Common myeloid progenitor, CD34-positive (primary cell): ENCODE data around the gene WHAMM.
A peak's percentile ranks its signal among the peaks of the same experiment; 100 is the strongest.
"Not testable (repeated sequence)": the region's sequence is repeated elsewhere in the genome, so short reads cannot be mapped to it uniquely, and the experiment has no call there.

Experiments
- CTCF ChIA-PET: fragments of 350-600 bp; sonication (Branson Sonifier 250); formaldehyde crosslinking; loops from one replicate; lab custom pipeline; 2021; ENCODE audit warnings: antibody characterized with exemption; lab: Charles Lee
- POLR2A ChIA-PET: fragments of 350-600 bp; sonication (Branson Sonifier 250); formaldehyde crosslinking; loops from one replicate; lab custom pipeline; 2021; ENCODE audit warnings: antibody characterized with exemption; lab: Charles Lee
- DNase-seq, 3 donors: peaks; one replicate each; pipeline versions ENCODE4 v3.0.0 to v3.0.0-alpha.2; 2013
- H3K27ac ChIP-seq, 2 experiments: 1 replicate in 1 of 2; 2 replicates in 1 of 2; pipeline ENCODE4 v1.7.0; 2013; ENCODE audit warnings: inconsistent platforms in 2 of 2, low read length in 2 of 2, mild to moderate bottlenecking in 2 of 2, low read depth in 1 of 2, moderate library complexity in 1 of 2; ENCODE audit not compliant: severe bottlenecking in 2 of 2, insufficient read depth in 1 of 2, poor library complexity in 1 of 2
- H3K27me3 ChIP-seq, 5 experiments: replicated peaks in 2 of 5; 1 replicate in 3 of 5; 2 replicates in 2 of 5; pipeline versions ENCODE4 v1.6.1 to v1.7.0; 2013; ENCODE audit warnings: low read length in 4 of 5, mild to moderate bottlenecking in 2 of 5, moderate library complexity in 2 of 5, inconsistent platforms in 1 of 5; ENCODE audit not compliant: insufficient read depth in 5 of 5, control insufficient read depth in 4 of 5
- H3K36me3 ChIP-seq, 4 experiments: 1 replicate in 2 of 4; 2 replicates in 2 of 4; pipeline versions ENCODE4 v1.6.1 to v1.7.0; 2013; ENCODE audit warnings: low read length in 3 of 4, control low read depth in 1 of 4, mild to moderate bottlenecking in 1 of 4; ENCODE audit not compliant: control insufficient read depth in 4 of 4, insufficient read depth in 4 of 4
- H3K4me1 ChIP-seq, 4 experiments: 1 replicate in 3 of 4; 2 replicates in 1 of 4; pipeline versions ENCODE4 v1.6.1 to v1.7.1; 2013; ENCODE audit warnings: low read length in 3 of 4, mild to moderate bottlenecking in 3 of 4, control low read depth in 1 of 4, inconsistent platforms in 1 of 4, moderate library complexity in 1 of 4; ENCODE audit not compliant: control insufficient read depth in 4 of 4, insufficient read depth in 4 of 4; ENCODE audit errors: control extremely low read depth in 1 of 4
- H3K4me3 ChIP-seq, 7 experiments: 1 replicate in 4 of 7; 2 replicates in 3 of 7; pipeline versions ENCODE4 v1.5.1 to v1.7.0; 2013; ENCODE audit warnings: mild to moderate bottlenecking in 7 of 7, low read length in 6 of 7, moderate library complexity in 6 of 7, inconsistent platforms in 2 of 7, low read depth in 2 of 7, control low read depth in 1 of 7; ENCODE audit not compliant: insufficient read depth in 4 of 7, control insufficient read depth in 1 of 7; ENCODE audit errors: extremely low read depth in 1 of 7
- H3K9me3 ChIP-seq, 5 experiments: 1 replicate in 4 of 5; 2 replicates in 1 of 5; pipeline versions ENCODE4 v1.6.1 to v1.7.1; 2013; ENCODE audit warnings: low read length in 4 of 5, mild to moderate bottlenecking in 2 of 5, inconsistent platforms in 1 of 5, low read depth in 1 of 5, moderate library complexity in 1 of 5; ENCODE audit not compliant: control insufficient read depth in 4 of 5, insufficient read depth in 2 of 5; ENCODE audit errors: control extremely low read depth in 1 of 5
- WGBS: methylation state at CpG from one replicate; pipeline ENCODE4 v1.1.5; 2013; ENCODE audit not compliant: insufficient coverage; 5-methylcytosine and 5-hydroxymethylcytosine counted together

Gene WHAMM

DNA sequence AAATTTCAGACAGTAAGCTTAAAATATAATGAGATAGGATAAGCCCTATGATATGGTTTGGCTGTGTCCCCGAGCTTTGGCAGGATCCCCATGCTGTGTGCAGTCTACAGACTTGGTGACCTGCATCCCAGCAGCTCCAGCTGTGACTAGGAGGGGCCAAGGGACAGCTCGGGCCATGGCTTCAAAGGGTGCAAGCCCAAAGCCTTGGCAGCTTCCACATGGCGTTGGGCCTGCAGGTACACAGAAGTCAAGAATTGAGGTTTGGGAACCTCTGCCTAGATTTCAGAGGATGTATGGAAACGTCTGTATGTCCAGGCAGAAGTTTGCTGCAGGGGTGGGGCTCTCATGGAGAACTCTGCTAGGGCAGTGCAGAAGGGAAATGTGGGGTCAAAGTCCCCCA, 56.2 kb downstream of the WHAMM start:
- H3K27me3 ChIP-seq, DNase-seq, H3K9me3 ChIP-seq, H3K36me3 ChIP-seq, POLR2A ChIA-PET, H3K27ac ChIP-seq, H3K4me3 ChIP-seq: not testable (repeated sequence)
- CTCF ChIA-PET = interaction anchor here (0.6 kb wide), 1 partner anchor 145 kb away, joined by 3 read pairs; no protein-coding TSS in a partner anchor
- peaks cover 3 to 11% (median 7%) of the 10 kb centered on the region in 4 experiments for H3K4me1 ChIP-seq
- WGBS = 97% methylated on average over 4 of the region's 4 CpGs

DNA sequence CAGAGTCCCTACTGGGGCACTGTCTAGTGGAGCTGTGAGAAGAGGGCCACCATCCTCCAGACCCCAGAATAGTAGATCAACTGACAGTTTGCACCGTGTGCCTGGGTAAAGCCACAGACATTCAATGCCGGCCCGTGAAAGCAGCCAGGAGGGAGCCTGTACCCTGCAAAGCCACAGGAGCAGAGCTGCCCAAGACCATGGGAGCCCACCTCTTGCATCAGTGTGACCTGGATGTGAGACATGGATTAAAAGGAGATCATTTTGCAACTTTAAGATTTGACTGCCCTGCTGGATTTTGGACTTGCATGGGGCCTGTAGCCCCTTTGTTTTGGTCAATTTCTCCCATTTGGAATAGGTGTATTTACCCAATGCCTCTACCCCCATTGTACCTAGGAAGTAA, 56.6 kb downstream of the WHAMM start:
- DNase-seq, H3K27me3 ChIP-seq, H3K27ac ChIP-seq, POLR2A ChIA-PET, H3K4me3 ChIP-seq, H3K9me3 ChIP-seq, H3K36me3 ChIP-seq, CTCF ChIA-PET: not testable (repeated sequence)
- peaks cover 4 to 15% (median 11%) of the 10 kb centered on the region in 4 experiments for H3K4me1 ChIP-seq
- 61% methylated on average over 3 of the region's 3 CpGs for WGBS

DNA sequence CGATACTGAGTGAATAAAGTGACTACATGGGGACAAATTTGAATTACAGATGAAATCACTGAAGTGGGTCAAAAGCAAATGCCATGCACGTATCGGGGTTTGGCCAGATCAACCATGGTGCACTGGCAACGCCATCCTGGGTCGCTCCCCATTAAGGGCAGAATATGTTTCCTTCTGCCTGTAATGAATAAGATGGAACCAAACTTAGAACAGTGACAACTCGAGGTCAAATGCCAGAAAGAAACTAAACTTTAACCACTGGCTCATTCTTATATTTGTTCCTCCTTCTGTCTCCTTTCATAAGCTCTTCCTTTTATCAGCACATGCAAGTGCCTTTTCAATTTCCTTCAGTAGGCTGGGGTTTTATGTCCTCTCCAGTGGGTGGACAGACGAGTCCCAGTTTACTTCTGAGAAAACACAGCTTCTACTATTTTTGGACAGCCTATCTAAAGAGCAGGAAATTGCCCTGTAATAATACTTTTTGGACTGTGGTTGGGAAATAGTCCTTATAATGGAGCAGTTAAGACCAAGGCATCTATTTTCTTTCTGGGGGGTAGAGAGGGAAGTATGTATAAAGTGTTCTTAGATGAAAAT, 61.4 kb downstream of the WHAMM start:
- ChIA-PET POLR2A (no interaction called here), CTCF (interaction anchor here (0.7 to 3.5 kb wide), 5 partner anchors 15 to 129 kb away, joined by 3 to 14 read pairs (median 4); partner anchors contain the start of gene RAMAC)
- no peaks in the 10 kb centered on the region for H3K27me3 ChIP-seq
- peak overlapping the region; percentile 67 to 71 for H3K27ac ChIP-seq
- peak overlapping the region in 4 of 7 experiments; percentile 26 to 58 (median 36) for H3K4me3 ChIP-seq
- H3K36me3 ChIP-seq = peaks cover 0 to 4% (median 0%) of the 10 kb centered on the region in 4 experiments
- H3K9me3 ChIP-seq = no peaks in the 10 kb centered on the region
- peaks cover 8 to 39% (median 28%) of the 10 kb centered on the region in 4 experiments for H3K4me1 ChIP-seq
- peak; percentile 37 to 81 (median 68) for DNase-seq
- 50% methylated on average over 5 of the region's 7 CpGs for WGBS

DNA sequence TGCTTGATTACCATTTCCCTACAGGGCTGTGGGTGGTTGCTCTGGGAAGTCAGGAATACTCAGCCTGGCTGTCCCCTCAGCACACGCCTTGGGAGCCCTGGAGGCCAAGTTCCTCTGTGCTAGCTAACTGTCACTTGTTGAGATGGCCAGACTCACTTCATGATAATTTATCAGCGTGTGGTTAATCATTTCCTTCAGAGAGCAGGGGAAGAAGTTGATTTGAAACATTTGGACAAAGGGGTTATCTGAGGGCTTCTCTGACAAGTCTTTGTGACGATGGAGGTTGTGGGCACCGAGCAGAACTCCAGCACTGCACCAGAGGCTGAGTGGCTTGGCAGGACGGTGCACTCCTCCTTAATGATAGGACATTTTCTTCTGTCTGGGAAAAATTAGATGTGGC, 61.9 kb downstream of the WHAMM start:
- CTCF ChIA-PET = interaction anchor here (0.7 to 3.5 kb wide), 6 partner anchors 16 to 129 kb away, joined by 3 to 14 read pairs (median 4); partner anchors contain the start of gene RAMAC
- WGBS = 0% methylated on average over 4 of the region's 5 CpGs
- POLR2A ChIA-PET = no interaction called here

DNA sequence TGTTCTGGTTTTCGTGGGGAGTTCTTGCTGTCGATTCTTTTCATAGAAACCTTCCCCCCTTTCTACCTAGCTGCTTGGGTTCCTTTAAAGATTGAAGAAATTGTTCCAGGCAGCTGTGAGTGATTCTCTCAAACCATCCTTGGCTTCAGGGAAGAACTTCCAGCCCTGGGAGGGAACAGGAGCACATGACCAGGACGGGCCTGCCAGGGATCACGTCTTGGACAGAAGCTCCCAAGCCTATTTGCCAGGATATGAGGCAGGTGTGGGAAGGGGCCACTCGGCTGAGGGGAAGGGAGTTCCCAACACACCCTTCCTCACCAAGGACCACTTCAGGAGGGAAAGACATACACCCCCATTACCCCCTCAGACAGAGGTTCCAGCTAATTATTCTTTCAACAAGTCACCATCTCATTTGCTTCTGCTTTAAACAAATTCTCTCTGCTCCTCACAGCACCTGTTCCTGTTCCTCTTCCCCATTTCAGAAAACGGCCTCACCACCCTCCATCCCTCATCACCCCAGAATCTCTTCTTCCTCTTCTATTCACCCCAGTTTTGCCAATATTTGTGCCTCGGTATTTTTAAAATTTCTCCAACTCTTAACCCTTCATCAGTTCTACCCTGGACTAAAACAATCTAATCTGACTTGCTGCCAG, 62.5 kb downstream of the WHAMM start:
- DNase-seq = peak in 2 of 3 donors; percentile 61 to 66
- H3K36me3 ChIP-seq = peaks cover 0 to 4% (median 0%) of the 10 kb centered on the region in 4 experiments
- ChIA-PET CTCF (interaction anchor here (1.2 to 3.5 kb wide), 5 partner anchors 16 to 128 kb away, joined by 3 to 14 read pairs (median 4); no protein-coding TSS in a partner anchor), POLR2A (no interaction called here)
- no peaks in the 10 kb centered on the region for H3K9me3 ChIP-seq
- peak overlapping the region in 4 of 7 experiments; percentile 28 to 58 (median 36) for H3K4me3 ChIP-seq
- no peaks in the 10 kb centered on the region for H3K27me3 ChIP-seq
- 37% methylated on average over 5 of the region's 7 CpGs for WGBS
- peak overlapping the region in 1 of 2 experiments; percentile 71 for H3K27ac ChIP-seq
- H3K4me1 ChIP-seq = peaks cover 8 to 39% (median 28%) of the 10 kb centered on the region in 4 experiments

More for the DNA sequence above, 61.9 kb downstream of the WHAMM start:
- no peaks in the 10 kb centered on the region for H3K9me3 ChIP-seq
- no peaks in the 10 kb centered on the region for H3K27me3 ChIP-seq
- H3K36me3 ChIP-seq = peaks cover 0 to 4% (median 0%) of the 10 kb centered on the region in 4 experiments
- H3K4me1 ChIP-seq = peaks cover 8 to 39% (median 28%) of the 10 kb centered on the region in 4 experiments
- peak overlapping the region; percentile 67 to 71 for H3K27ac ChIP-seq
- DNase-seq = peak; percentile 63 to 90 (median 83)
- peak overlapping the region in 4 of 7 experiments; percentile 24 to 58 (median 36) for H3K4me3 ChIP-seq

DNA sequence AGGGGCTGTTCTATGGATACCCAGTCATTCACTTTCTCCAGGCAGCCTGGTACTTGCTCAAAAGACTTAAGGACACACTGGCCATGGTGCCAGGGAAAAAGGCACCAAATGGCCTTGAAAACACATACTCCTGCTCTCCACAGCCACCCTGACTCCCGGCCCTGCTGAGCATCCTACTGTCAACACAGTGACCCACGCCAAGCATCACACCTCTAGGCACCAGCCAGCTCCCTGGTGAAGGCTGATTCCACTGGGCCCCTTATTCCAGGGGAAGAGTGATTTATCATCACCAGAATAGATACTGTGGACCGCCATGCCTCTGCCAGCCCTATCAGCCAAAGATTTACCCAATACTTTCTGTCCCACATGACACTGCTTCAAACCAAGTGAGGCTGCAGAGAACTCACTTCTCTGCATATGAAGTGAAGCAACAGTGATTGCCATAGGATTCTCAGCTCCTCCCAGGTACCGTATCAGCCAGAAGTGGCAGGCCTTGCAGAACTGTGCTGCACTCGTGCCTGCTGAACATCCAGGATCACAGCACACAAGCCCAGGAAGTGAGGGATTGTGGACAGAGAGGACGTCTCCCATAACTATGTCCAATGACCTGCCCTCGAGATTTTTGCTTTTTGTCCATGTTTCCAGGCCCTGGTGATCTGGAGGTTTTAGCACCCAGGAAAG, 63.7 kb downstream of the WHAMM start:
- Histone ChIP-seq H3K9me3 (no peaks in the 10 kb centered on the region), H3K36me3 (peaks cover 0 to 4% (median 0%) of the 10 kb centered on the region in 4 experiments), H3K27me3 (no peaks in the 10 kb centered on the region), H3K4me3 (no peak overlapping the region), H3K27ac (no peak overlapping the region), H3K4me1 (peaks cover 8 to 39% (median 28%) of the 10 kb centered on the region in 4 experiments)
- WGBS = 97% methylated on average over 7 of the region's 7 CpGs
- DNase-seq = no peak
- POLR2A ChIA-PET = no interaction called here
- CTCF ChIA-PET = interaction anchor here (1.2 to 1.3 kb wide), 2 partner anchors 24 to 127 kb away, joined by 3 to 4 read pairs; no protein-coding TSS in a partner anchor
